Left lung (tissue), 10 donors: ENCODE results near the gene CFAP92. TPM values are rescaled to one million over a fixed set of nuclear protein-coding genes. Genes with fewer than 3 reads are reported as not detected.

ENCODE experiments used
- ATAC-seq: fragments of 200-7000 bp; cut with Tn5 transposase; one replicate; pipeline ENCODE4 v1.9.1; 2020; ENCODE audit warnings: moderate library complexity
- DNase-seq, 4 donors: peaks; one replicate each; pipeline ENCODE4 v3.0.0-alpha.2; 2013 to 2020
- H3K27ac ChIP-seq, 2 donors: fragments of 200-600 bp; sonication (generic) in 1 of 2; one replicate each; pipeline versions ENCODE4 v1.5.0 to v1.8.0; 2020 to 2021
- H3K27me3 ChIP-seq, 2 donors: fragments of 200-600 bp; sonication (generic) in 1 of 2; one replicate each; pipeline versions ENCODE4 v1.5.0 to v1.8.0; 2020 to 2021
- H3K36me3 ChIP-seq, 2 donors: fragments of 200-600 bp; sonication (generic) in 1 of 2; one replicate each; pipeline versions ENCODE4 v1.5.0 to v1.8.0; 2020 to 2021
- H3K4me1 ChIP-seq, 2 donors: fragments of 200-600 bp; one replicate each; pipeline ENCODE4 v1.8.0; 2021
- H3K4me3 ChIP-seq, 2 donors: fragments of 200-600 bp; sonication (generic) in 1 of 2; one replicate each; pipeline versions ENCODE4 v1.5.0 to v1.8.0; 2020 to 2021; ENCODE audit warnings: mild to moderate bottlenecking in 1 of 2
- H3K9me3 ChIP-seq, 2 donors: fragments of 200-600 bp; sonication (generic) in 1 of 2; one replicate each; pipeline versions ENCODE4 v1.5.0 to v1.8.0; 2020 to 2021
- CTCF ChIP-seq, 2 donors: fragments of 200-600 bp; sonication (generic) in 1 of 2; IDR thresholded peaks; one replicate each; pipeline versions ENCODE4 v1.5.0 to v1.8.0; 2021; ENCODE audit warnings: antibody characterized with exemption in 2 of 2
- intact Hi-C, 2 donors: fragments of 100-400 bp; cut with DNase I; formaldehyde crosslinking; loops; one replicate each; pipeline versions ENCODE4 v1.11.2 to v1.14.2; 2022
- polyA plus RNA-seq, 6 donors: library from polyadenylated mRNA; unstranded; fragments of 120-200 nt; gene quantifications; one replicate each; pipeline ENCODE4 v1.2.1, GENCODE V29; 2013; ENCODE audit not compliant: insufficient read length in 6 of 6
- total RNA-seq, 2 donors: library from RNA; stranded (reverse); fragmentation: NEBNext Ultra II Directional; extraction: Animal tissue kit (Norgen Biotek cat#: 25700); gene quantifications; one replicate each; pipeline ENCODE4 v1.2.1, GENCODE V29; 2021
- donor health status: DM: no; HTN: yes; CAD: no.
- donor health status: DM: no; HTN: no; CAD: no.

The CFAP92 gene
- total and polyA plus RNA-seq, 8 donors, result 1.7 to 4.4 (median 3.5) TPM

GRCh38 chr3:128984596-128984995 is 9.3 kb downstream of the CFAP92 start:
- ATAC-seq, result no peak
- Histone ChIP-seq H3K4me1 (no peaks in the 10 kb centered on the region), H3K9me3 (no peaks in the 10 kb centered on the region), H3K36me3 (no peaks in the 10 kb centered on the region), H3K27me3 (no peaks in the 10 kb centered on the region), H3K27ac (no peak overlapping the region), H3K4me3 (no peak overlapping the region)
- intact Hi-C loops, result no loop called here
- no peak for DNase-seq
- TF ChIP-seq CTCF (IDR thresholded peaks at IDR 0.05), result no peak

GRCh38 chr3:128983293-128984069 is 10.4 kb downstream of the CFAP92 start:
- TF ChIP-seq CTCF (IDR thresholded peaks at IDR 0.05), result no peak
- Histone ChIP-seq H3K9me3 (no peaks in the 10 kb centered on the region), H3K4me1 (no peaks in the 10 kb centered on the region), H3K27me3 (no peaks in the 10 kb centered on the region), H3K27ac (no peak overlapping the region), H3K4me3 (no peak overlapping the region), H3K36me3 (no peaks in the 10 kb centered on the region)
- ATAC-seq (no peak), DNase-seq (no peak)
- intact Hi-C loops, result no loop called here

- intact Hi-C loops, result no loop called here
- Histone ChIP-seq H3K4me1 (peaks cover 0 to 22% of the 10 kb centered on the region in 2 donors), H3K36me3 (no peaks in the 10 kb centered on the region), H3K27me3 (no peaks in the 10 kb centered on the region), H3K9me3 (no peaks in the 10 kb centered on the region), H3K4me3 (no peak overlapping the region), H3K27ac (no peak overlapping the region)
- no peak for DNase-seq
- no peak for TF ChIP-seq CTCF (IDR thresholded peaks at IDR 0.05)
- ATAC-seq, result no peak
These were observed 18.6 kb downstream of the CFAP92 start for GRCh38 chr3:128975276-128975675.

GRCh38 chr3:128973988-128974564 is 19.8 kb downstream of the CFAP92 start:
- Histone ChIP-seq H3K36me3 (no peaks in the 10 kb centered on the region), H3K9me3 (no peaks in the 10 kb centered on the region), H3K27ac (peak overlapping the region in 1 of 2 donors; percentile 30), H3K4me3 (no peak overlapping the region), H3K27me3 (no peaks in the 10 kb centered on the region), H3K4me1 (peaks cover 0 to 24% of the 10 kb centered on the region in 2 donors)
- DNase-seq (no peak), ATAC-seq (no peak)
- intact Hi-C loops, result no loop called here
- TF ChIP-seq CTCF (IDR thresholded peaks at IDR 0.05), result no peak

GRCh38 chr3:128971421-128972100 is 22.3 kb downstream of the CFAP92 start:
- peak; percentile 78 for ATAC-seq

More at GRCh38 chr3:128971421-128972100, 22.3 kb downstream of the CFAP92 start:
- intact Hi-C loops, result no loop called here
- no peaks in the 10 kb centered on the region for H3K27me3 ChIP-seq
- no peak for TF ChIP-seq CTCF (IDR thresholded peaks at IDR 0.05)
- H3K4me1 ChIP-seq, result peaks cover 0 to 24% of the 10 kb centered on the region in 2 donors
- DNase-seq, result peak in 2 of 4 donors; percentile 59 to 81
- H3K36me3 ChIP-seq, result no peaks in the 10 kb centered on the region
- no peak overlapping the region for H3K27ac ChIP-seq
- H3K9me3 ChIP-seq, result no peaks in the 10 kb centered on the region
- H3K4me3 ChIP-seq, result no peak overlapping the region
